Esophagus muscularis mucosa (tissue), 4 donors: ENCODE results near the gene KNL1. TPM values are rescaled to one million over a fixed set of nuclear protein-coding genes. Genes with fewer than 3 reads are reported as not detected.

ENCODE experiments used
- DNase-seq: peaks from one replicate; pipeline ENCODE4 v3.0.0-alpha.2; 2017; ENCODE audit errors: extremely low spot score
- H3K27ac ChIP-seq, 4 donors: fragments of 200-600 bp; sonication (generic); replicated peaks in 1 of 4; 1 replicate in 3 of 4; 2 replicates in 1 of 4; pipeline ENCODE4 v1.5.1; 2016 to 2019; ENCODE audit warnings: mild to moderate bottlenecking in 1 of 4
- H3K27me3 ChIP-seq, 4 donors: fragments of 200-600 bp; sonication (generic); one replicate each; pipeline versions ENCODE4 v1.5.1 to v1.6.0; 2016 to 2019
- H3K36me3 ChIP-seq, 4 donors: fragments of 200-600 bp; sonication (generic); one replicate each; pipeline ENCODE4 v1.5.1; 2016 to 2019
- H3K4me1 ChIP-seq, 4 donors: fragments of 200-600 bp; sonication (generic); one replicate each; pipeline ENCODE4 v1.5.1; 2016 to 2019
- H3K4me3 ChIP-seq, 4 donors: fragments of 200-600 bp; sonication (generic); 1 replicate in 2 of 4; 2 replicates in 2 of 4; pipeline ENCODE4 v1.5.1; 2016 to 2019; ENCODE audit warnings: mild to moderate bottlenecking in 4 of 4, moderate library complexity in 1 of 4
- H3K9me3 ChIP-seq, 4 donors: fragments of 200-600 bp; sonication (generic); 1 replicate in 3 of 4; 2 replicates in 1 of 4; pipeline ENCODE4 v1.5.1; 2016 to 2019
- EP300 ChIP-seq: sonication (generic); formaldehyde crosslinking; IDR thresholded peaks from one replicate; pipeline ENCODE4 v1.6.1; 2017; ENCODE audit warnings: antibody characterized with exemption
- POLR2A ChIP-seq: fragments of 450-650 bp; IDR thresholded peaks from one replicate; pipeline ENCODE4 v1.6.1; 2017; ENCODE audit warnings: antibody characterized with exemption, moderate library complexity, mild to moderate bottlenecking, low read depth
- POLR2AphosphoS5 ChIP-seq, 2 donors: sonication (generic); formaldehyde crosslinking; IDR thresholded peaks; one replicate each; pipeline ENCODE4 v1.6.1; 2017; ENCODE audit warnings: antibody characterized with exemption in 2 of 2
- WGBS: methylation state at CpG from one replicate; pipeline ENCODE4 v1.1.5; 2018; 5-methylcytosine and 5-hydroxymethylcytosine counted together
- intact Hi-C: fragments of 100-400 bp; cut with DNase I; formaldehyde crosslinking; loops from one replicate; pipeline ENCODE4 v1.15.1; 2023
- total RNA-seq, 4 donors: library from RNA; depleted of rRNA; stranded (reverse); fragments of >200 nt; gene quantifications; one replicate each; pipeline versions ENCODE4 v1.1.0 to v1.2.1, GENCODE V29; 2016
- TF ChIP-seq, protein P1 (sequence below), 3 experiments: fragments of 200-600 bp in 2 of 3; fragments of 450-650 bp in 1 of 3; sonication (generic) in 2 of 3; IDR thresholded peaks; one replicate each; pipeline ENCODE4 v1.5.1; 2017 to 2019; ENCODE audit warnings: antibody characterized with exemption in 3 of 3, mild to moderate bottlenecking in 2 of 3, moderate library complexity in 1 of 3

Gene KNL1
- total RNA-seq, 4 donors from 2014 or later = 0.06 to 0.63 (median 0.17) TPM; not detected in 1

- DNase-seq = no peak
- Histone ChIP-seq H3K27me3 (peaks cover 0 to 19% (median 0%) of the 10 kb centered on the region in 4 donors), H3K4me3 (no peak overlapping the region), H3K4me1 (peaks cover 8 to 13% (median 11%) of the 10 kb centered on the region in 4 donors), H3K36me3 (no peaks in the 10 kb centered on the region), H3K27ac (no peak overlapping the region), H3K9me3 (no peaks in the 10 kb centered on the region)
- 74% methylated on average over 3 of the region's 3 CpGs for WGBS
- no peak for TF ChIP-seq POLR2A
- no peak for TF ChIP-seq EP300
- TF ChIP-seq, protein P1, sequence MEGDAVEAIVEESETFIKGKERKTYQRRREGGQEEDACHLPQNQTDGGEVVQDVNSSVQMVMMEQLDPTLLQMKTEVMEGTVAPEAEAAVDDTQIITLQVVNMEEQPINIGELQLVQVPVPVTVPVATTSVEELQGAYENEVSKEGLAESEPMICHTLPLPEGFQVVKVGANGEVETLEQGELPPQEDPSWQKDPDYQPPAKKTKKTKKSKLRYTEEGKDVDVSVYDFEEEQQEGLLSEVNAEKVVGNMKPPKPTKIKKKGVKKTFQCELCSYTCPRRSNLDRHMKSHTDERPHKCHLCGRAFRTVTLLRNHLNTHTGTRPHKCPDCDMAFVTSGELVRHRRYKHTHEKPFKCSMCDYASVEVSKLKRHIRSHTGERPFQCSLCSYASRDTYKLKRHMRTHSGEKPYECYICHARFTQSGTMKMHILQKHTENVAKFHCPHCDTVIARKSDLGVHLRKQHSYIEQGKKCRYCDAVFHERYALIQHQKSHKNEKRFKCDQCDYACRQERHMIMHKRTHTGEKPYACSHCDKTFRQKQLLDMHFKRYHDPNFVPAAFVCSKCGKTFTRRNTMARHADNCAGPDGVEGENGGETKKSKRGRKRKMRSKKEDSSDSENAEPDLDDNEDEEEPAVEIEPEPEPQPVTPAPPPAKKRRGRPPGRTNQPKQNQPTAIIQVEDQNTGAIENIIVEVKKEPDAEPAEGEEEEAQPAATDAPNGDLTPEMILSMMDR (IDR thresholded peaks at IDR 0.05) = no peak
- no peak for TF ChIP-seq POLR2AphosphoS5 (IDR thresholded peaks at IDR 0.05)
- intact Hi-C loops = loop anchor here (10.0 kb wide), 1 partner anchor 153 kb away; the partner anchor contains the start of gene BAHD1
Measured at GRCh38 chr15:40598126-40598525, 4.1 kb downstream of the KNL1 start.

GRCh38 chr15:40598672-40599071 is 4.6 kb downstream of the KNL1 start:
- intact Hi-C loops = loop anchor here (10.0 kb wide), 1 partner anchor 154 kb away; the partner anchor contains the start of gene BAHD1
- H3K4me3 ChIP-seq = no peak overlapping the region
- TF ChIP-seq POLR2A = no peak
- no peak for TF ChIP-seq POLR2AphosphoS5 (IDR thresholded peaks at IDR 0.05)
- TF ChIP-seq, protein P1 (IDR thresholded peaks at IDR 0.05) = no peak
- TF ChIP-seq EP300 = no peak

GRCh38 chr15:40600956-40601355 is 6.9 kb downstream of the KNL1 start:
- Histone ChIP-seq H3K9me3 (no peaks in the 10 kb centered on the region), H3K27me3 (peaks cover 0 to 8% (median 0%) of the 10 kb centered on the region in 4 donors), H3K27ac (no peak overlapping the region), H3K36me3 (no peaks in the 10 kb centered on the region), H3K4me3 (no peak overlapping the region), H3K4me1 (no peaks in the 10 kb centered on the region)
- intact Hi-C loops = no loop called here
- TF ChIP-seq POLR2A = no peak
- TF ChIP-seq, protein P1 (IDR thresholded peaks at IDR 0.05) = no peak
- no peak for TF ChIP-seq POLR2AphosphoS5 (IDR thresholded peaks at IDR 0.05)
- TF ChIP-seq EP300 = no peak
- WGBS = 94% methylated on average over 12 of the region's 12 CpGs
- DNase-seq = no peak

More at GRCh38 chr15:40598672-40599071, 4.6 kb downstream of the KNL1 start:
- no peak for DNase-seq
- no peak overlapping the region for H3K27ac ChIP-seq
- peaks cover 0 to 19% (median 0%) of the 10 kb centered on the region in 4 donors for H3K27me3 ChIP-seq
- H3K9me3 ChIP-seq = no peaks in the 10 kb centered on the region
- no peaks in the 10 kb centered on the region for H3K36me3 ChIP-seq
- WGBS = 85% methylated on average over 4 of the region's 4 CpGs
- peaks cover 8 to 12% (median 10%) of the 10 kb centered on the region in 4 donors for H3K4me1 ChIP-seq

DNA sequence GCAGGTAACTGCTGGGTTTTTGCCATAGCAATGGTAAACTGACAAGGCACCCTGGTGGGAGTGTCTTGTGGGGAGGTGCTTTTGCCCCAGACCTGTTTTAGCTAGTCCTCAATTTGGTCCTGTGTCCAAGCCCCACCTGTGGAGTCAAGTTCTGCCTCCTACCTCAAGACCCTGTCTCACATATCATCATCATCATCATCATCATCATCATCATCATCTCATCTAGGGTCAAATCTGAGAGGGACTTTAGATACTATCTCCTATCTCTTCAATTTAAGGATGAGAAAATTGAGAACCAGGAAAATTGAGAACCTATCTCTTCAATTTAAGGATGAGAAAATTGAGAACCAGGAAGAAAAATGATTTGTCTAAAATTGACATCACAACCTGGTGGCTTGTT is 9.9 kb downstream of the KNL1 start:
- H3K27ac ChIP-seq = no peak overlapping the region

More for the DNA sequence above, 9.9 kb downstream of the KNL1 start:
- Histone ChIP-seq H3K27me3 (no peaks in the 10 kb centered on the region), H3K36me3 (no peaks in the 10 kb centered on the region), H3K9me3 (no peaks in the 10 kb centered on the region), H3K4me1 (no peaks in the 10 kb centered on the region), H3K4me3 (no peak overlapping the region)
- no peak for DNase-seq
- TF ChIP-seq, protein P1 (IDR thresholded peaks at IDR 0.05) = no peak
- TF ChIP-seq POLR2A = no peak
- TF ChIP-seq EP300 = no peak
- TF ChIP-seq POLR2AphosphoS5 (IDR thresholded peaks at IDR 0.05) = no peak
- intact Hi-C loops = no loop called here
